ENCODE data around the gene STAC3.

STAC3 gene

GRCh38 chr12:57237932-57238853 is 12.8 kb downstream of the STAC3 start:
- Histone ChIP-seq H3K9me2 (replicated peaks; ENCODE audit: control insufficient read depth, low read length) (no peaks in the 10 kb centered on the region), H3K4me3 (ENCODE audit: low read length) (peak overlapping the region; percentile 87), H3K27me3 (ENCODE audit: control insufficient read depth, low read length) (no peaks in the 10 kb centered on the region), H3K79me2 (ENCODE audit: control insufficient read depth, low read length) (peaks cover 17% of the 10 kb centered on the region), H3F3A (ENCODE audit: control insufficient read depth, insufficient read depth) (peaks cover 49% of the 10 kb centered on the region), H3K27ac (ENCODE audit: low read depth, low read length) (peak overlapping the region; percentile 98), H4K20me1 (ENCODE audit: control insufficient read depth, insufficient read depth, low read depth, low read length) (0 out of 2 replicates have a peak, but pooled peaks cover 3% of the 10 kb centered on the region), H3K4me1 (ENCODE audit: control insufficient read depth, low read length) (peaks cover 79% of the 10 kb centered on the region), H3K36me3 (ENCODE audit: control insufficient read depth, low read length) (peaks cover 37% of the 10 kb centered on the region), H3K4me2 (ENCODE audit: low read length) (peak overlapping the region; percentile 99), H3K9me3 (ENCODE audit: control insufficient read depth, insufficient read depth, low read length) (no peaks in the 10 kb centered on the region)
- TF ChIP-seq EZH2phosphoT487 (IDR thresholded peaks at IDR 0.05; ENCODE audit: borderline replicate concordance, low read length) = no peak
- no peak for TF ChIP-seq CTCF (IDR thresholded peaks at IDR 0.05; ENCODE audit: low read depth, low read length, poor library complexity, severe bottlenecking)

GRCh38 chr12:57237596-57237931 is 13.4 kb downstream of the STAC3 start:
- H3F3A ChIP-seq (ENCODE audit: control insufficient read depth, insufficient read depth) = peaks cover 49% of the 10 kb centered on the region
- peaks cover 83% of the 10 kb centered on the region for H3K4me1 ChIP-seq (ENCODE audit: control insufficient read depth, low read length)
- peaks cover 44% of the 10 kb centered on the region for H3K36me3 ChIP-seq (ENCODE audit: control insufficient read depth, low read length)
- no peaks in the 10 kb centered on the region for H3K9me3 ChIP-seq (ENCODE audit: control insufficient read depth, insufficient read depth, low read length)
- no peaks in the 10 kb centered on the region for H3K27me3 ChIP-seq (ENCODE audit: control insufficient read depth, low read length)
- peak overlapping the region; percentile 98 for H3K27ac ChIP-seq (ENCODE audit: low read depth, low read length)
- H3K4me3 ChIP-seq (ENCODE audit: low read length) = peak overlapping the region; percentile 87
- H3K79me2 ChIP-seq (ENCODE audit: control insufficient read depth, low read length) = peaks cover 20% of the 10 kb centered on the region
- TF ChIP-seq CTCF (IDR thresholded peaks at IDR 0.05; ENCODE audit: low read depth, low read length, poor library complexity, severe bottlenecking) = no peak
- TF ChIP-seq EZH2phosphoT487 (IDR thresholded peaks at IDR 0.05; ENCODE audit: borderline replicate concordance, low read length) = no peak
- H4K20me1 ChIP-seq (ENCODE audit: control insufficient read depth, insufficient read depth, low read depth, low read length) = peaks cover 7% of the 10 kb centered on the region; the same call in 1 of the 2 replicates
- H3K9me2 ChIP-seq (replicated peaks; ENCODE audit: control insufficient read depth, low read length) = no peaks in the 10 kb centered on the region
- peak overlapping the region; percentile 99 for H3K4me2 ChIP-seq (ENCODE audit: low read length)

- Histone ChIP-seq H3K9me2 (replicated peaks; ENCODE audit: control insufficient read depth, low read length) (no peaks in the 10 kb centered on the region), H3F3A (ENCODE audit: control insufficient read depth, insufficient read depth) (peaks cover 49% of the 10 kb centered on the region), H3K79me2 (ENCODE audit: control insufficient read depth, low read length) (peaks cover 21% of the 10 kb centered on the region), H3K4me2 (ENCODE audit: low read length) (peak overlapping the region; percentile 99), H3K9me3 (ENCODE audit: control insufficient read depth, insufficient read depth, low read length) (no peaks in the 10 kb centered on the region), H3K27ac (ENCODE audit: low read depth, low read length) (no peak overlapping the region; the same call in 1 of the 2 replicates), H3K27me3 (ENCODE audit: control insufficient read depth, low read length) (no peaks in the 10 kb centered on the region), H3K4me3 (ENCODE audit: low read length) (peak overlapping the region; percentile 87), H3K4me1 (ENCODE audit: control insufficient read depth, low read length) (peaks cover 88% of the 10 kb centered on the region), H4K20me1 (ENCODE audit: control insufficient read depth, insufficient read depth, low read depth, low read length) (peaks cover 7% of the 10 kb centered on the region; the same call in 1 of the 2 replicates), H3K36me3 (ENCODE audit: control insufficient read depth, low read length) (peaks cover 48% of the 10 kb centered on the region)
- TF ChIP-seq CTCF (IDR thresholded peaks at IDR 0.05; ENCODE audit: low read depth, low read length, poor library complexity, severe bottlenecking) (no peak), EZH2phosphoT487 (IDR thresholded peaks at IDR 0.05; ENCODE audit: borderline replicate concordance, low read length) (no peak)
These were observed 13.9 kb downstream of the STAC3 start for GRCh38 chr12:57236925-57237595.

Measured in DOHH2 (cell line).